ENCODE results near the gene MAGI2.

Gene MAGI2

DNA sequence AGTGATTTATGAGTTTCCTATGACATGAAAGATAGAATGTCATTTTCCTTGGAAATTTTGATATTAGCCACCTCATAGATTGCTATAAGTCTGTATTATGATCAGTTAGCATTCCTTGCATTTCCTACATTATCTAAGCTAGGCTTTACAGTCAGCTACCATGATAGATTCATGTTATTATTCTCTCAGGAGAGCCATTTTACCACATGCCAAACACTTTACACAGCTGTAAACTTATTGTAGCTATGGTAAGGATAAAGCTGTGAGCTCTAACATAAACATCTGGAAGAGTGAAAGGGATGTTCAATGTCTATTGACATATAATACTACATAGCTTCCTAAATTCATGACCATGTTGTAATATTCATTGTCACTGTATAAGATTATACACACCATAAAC is 1046.9 kb downstream of the MAGI2 start:
- Histone ChIP-seq H3K4ac (ENCODE audit: low read depth in 1 of 2, low read length in 2 of 2) (no peak overlapping the region), H3K23ac (ENCODE audit: low read length in 2 of 2) (no peak overlapping the region), H2AFZ (ENCODE audit: low read depth, low read length) (no peak overlapping the region), H3K4me3 (ENCODE audit: insufficient read depth in 1 of 2, low read depth in 1 of 2, low read length in 2 of 2) (no peak overlapping the region), H3K36me3 (ENCODE audit: control insufficient read depth in 1 of 2, insufficient read depth in 2 of 2, low read depth in 1 of 2, low read length in 2 of 2) (no peaks in the 10 kb centered on the region), H3K18ac (ENCODE audit: low read depth in 1 of 2, low read length in 2 of 2) (no peak overlapping the region), H3K14ac (ENCODE audit: low read length in 2 of 2) (no peak overlapping the region), H3K4me1 (ENCODE audit: control insufficient read depth, insufficient read depth, low read depth, low read length) (no peaks in the 10 kb centered on the region), H3K27ac (ENCODE audit: low read length, poor library complexity, severe bottlenecking) (no peak overlapping the region), H3K4me2 (ENCODE audit: low read length, poor library complexity, severe bottlenecking) (no peak overlapping the region), H3K9ac (ENCODE audit: low read length) (no peak overlapping the region), H3K79me1 (replicated peaks; ENCODE audit: low read length, poor library complexity, severe bottlenecking) (no peaks in the 10 kb centered on the region), H2BK12ac (ENCODE audit: low read length in 2 of 2) (no peak overlapping the region), H3K9me3 (ENCODE audit: control insufficient read depth, low read length) (no peaks in the 10 kb centered on the region), H2BK5ac (ENCODE audit: low read depth, low read length, poor library complexity, severe bottlenecking) (no peak overlapping the region), H2BK15ac (ENCODE audit: low read depth, poor library complexity, severe bottlenecking) (no peak overlapping the region), H4K8ac (ENCODE audit: low read length) (no peak overlapping the region), H2BK120ac (ENCODE audit: low read depth, low read length) (no peak overlapping the region), H4K91ac (ENCODE audit: low read length) (no peak overlapping the region), H3K27me3 (ENCODE audit: control insufficient read depth in 1 of 2, insufficient read depth in 1 of 2, low read length in 2 of 2) (no peaks in the 10 kb centered on the region), H2AK5ac (ENCODE audit: low read length, severe bottlenecking) (no peak overlapping the region)
- no peak for DNase-seq

DNA sequence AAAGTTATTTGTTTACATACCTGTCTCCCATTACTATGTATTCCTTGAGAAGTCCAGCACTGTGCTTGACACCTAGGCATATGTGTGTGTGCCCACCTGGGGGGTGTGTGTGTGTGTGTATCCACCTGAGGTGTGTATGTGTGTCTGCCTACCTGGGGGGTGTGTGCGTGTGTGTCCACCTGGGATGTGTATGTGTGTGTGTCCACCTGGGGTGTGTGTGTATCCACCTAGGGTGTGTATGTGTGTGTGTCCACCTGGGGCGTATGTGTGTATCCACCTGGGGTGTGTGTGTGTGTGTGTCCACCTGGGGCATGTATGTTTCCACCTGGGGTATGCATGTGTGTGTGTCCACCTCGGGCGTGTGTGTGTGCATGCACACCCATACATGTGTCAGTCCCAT is 1051.4 kb downstream of the MAGI2 start:
- no peaks in the 10 kb centered on the region for H3K79me1 ChIP-seq (replicated peaks; ENCODE audit: low read length, poor library complexity, severe bottlenecking)
- H2AFZ ChIP-seq (ENCODE audit: low read depth, low read length) = no peak overlapping the region
- H3K36me3 ChIP-seq (ENCODE audit: control insufficient read depth in 1 of 2, insufficient read depth in 2 of 2, low read depth in 1 of 2, low read length in 2 of 2) = no peaks in the 10 kb centered on the region
- no peak overlapping the region for H2BK12ac ChIP-seq (ENCODE audit: low read length in 2 of 2)
- no peak overlapping the region for H3K18ac ChIP-seq (ENCODE audit: low read depth in 1 of 2, low read length in 2 of 2)
- H3K14ac ChIP-seq (ENCODE audit: low read length in 2 of 2) = no peak overlapping the region
- no peak overlapping the region for H3K4ac ChIP-seq (ENCODE audit: low read depth in 1 of 2, low read length in 2 of 2)
- peak overlapping the region; percentile 54 for H4K8ac ChIP-seq (ENCODE audit: low read length)
- no peak overlapping the region for H2AK5ac ChIP-seq (ENCODE audit: low read length, severe bottlenecking)
- no peak overlapping the region for H3K4me2 ChIP-seq (ENCODE audit: low read length, poor library complexity, severe bottlenecking)
- no peaks in the 10 kb centered on the region for H3K27me3 ChIP-seq (ENCODE audit: control insufficient read depth in 1 of 2, insufficient read depth in 1 of 2, low read length in 2 of 2)
- no peak overlapping the region for H3K23ac ChIP-seq (ENCODE audit: low read length in 2 of 2)
- H3K9ac ChIP-seq (ENCODE audit: low read length) = no peak overlapping the region
- H2BK5ac ChIP-seq (ENCODE audit: low read depth, low read length, poor library complexity, severe bottlenecking) = no peak overlapping the region
- WGBS = 100% methylated on average over 1 of the region's 4 CpGs
- H3K27ac ChIP-seq (ENCODE audit: low read length, poor library complexity, severe bottlenecking) = no peak overlapping the region
- H2BK15ac ChIP-seq (ENCODE audit: low read depth, poor library complexity, severe bottlenecking) = no peak overlapping the region
- no peak overlapping the region for H2BK120ac ChIP-seq (ENCODE audit: low read depth, low read length)
- no peak for DNase-seq
- no peak overlapping the region for H3K4me3 ChIP-seq (ENCODE audit: insufficient read depth in 1 of 2, low read depth in 1 of 2, low read length in 2 of 2)
- no peaks in the 10 kb centered on the region for H3K9me3 ChIP-seq (ENCODE audit: control insufficient read depth, low read length)
- no peaks in the 10 kb centered on the region for H3K4me1 ChIP-seq (ENCODE audit: control insufficient read depth, insufficient read depth, low read depth, low read length)
- H4K91ac ChIP-seq (ENCODE audit: low read length) = peak overlapping the region; percentile 15

DNA sequence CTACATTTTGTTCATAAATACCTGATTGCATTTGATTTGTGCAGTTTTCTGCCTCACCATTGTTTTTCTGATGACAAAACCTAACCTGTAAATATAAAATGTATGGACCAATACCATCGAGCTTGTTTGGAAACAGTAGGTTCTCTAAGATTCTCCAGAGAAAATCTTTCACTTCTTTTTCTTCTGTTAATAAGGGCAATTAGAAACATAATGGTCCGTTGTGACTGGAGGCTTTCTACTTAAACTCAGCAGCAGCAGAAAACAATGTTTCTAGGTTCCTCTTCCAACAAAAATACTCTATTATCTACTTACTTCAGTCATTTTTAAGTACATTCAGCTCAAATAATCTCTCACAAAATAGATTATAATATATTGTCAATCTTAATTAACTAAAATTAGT is 1053.4 kb downstream of the MAGI2 start:
- no peaks in the 10 kb centered on the region for H3K4me1 ChIP-seq (ENCODE audit: control insufficient read depth, insufficient read depth, low read depth, low read length)
- no peak overlapping the region for H3K27ac ChIP-seq (ENCODE audit: low read length, poor library complexity, severe bottlenecking)
- H3K9ac ChIP-seq (ENCODE audit: low read length) = no peak overlapping the region
- no peak overlapping the region for H3K4me2 ChIP-seq (ENCODE audit: low read length, poor library complexity, severe bottlenecking)
- no peak overlapping the region for H4K91ac ChIP-seq (ENCODE audit: low read length)
- H3K4ac ChIP-seq (ENCODE audit: low read depth in 1 of 2, low read length in 2 of 2) = no peak overlapping the region
- no peak overlapping the region for H2BK12ac ChIP-seq (ENCODE audit: low read length in 2 of 2)
- H2BK5ac ChIP-seq (ENCODE audit: low read depth, low read length, poor library complexity, severe bottlenecking) = no peak overlapping the region
- no peaks in the 10 kb centered on the region for H3K9me3 ChIP-seq (ENCODE audit: control insufficient read depth, low read length)
- no peak overlapping the region for H2BK120ac ChIP-seq (ENCODE audit: low read depth, low read length)
- no peak overlapping the region for H2AFZ ChIP-seq (ENCODE audit: low read depth, low read length)
- H3K14ac ChIP-seq (ENCODE audit: low read length in 2 of 2) = no peak overlapping the region
- no peak overlapping the region for H2AK5ac ChIP-seq (ENCODE audit: low read length, severe bottlenecking)
- H3K27me3 ChIP-seq (ENCODE audit: control insufficient read depth in 1 of 2, insufficient read depth in 1 of 2, low read length in 2 of 2) = no peaks in the 10 kb centered on the region
- no peaks in the 10 kb centered on the region for H3K79me1 ChIP-seq (replicated peaks; ENCODE audit: low read length, poor library complexity, severe bottlenecking)
- no peak overlapping the region for H3K23ac ChIP-seq (ENCODE audit: low read length in 2 of 2)
- H3K4me3 ChIP-seq (ENCODE audit: insufficient read depth in 1 of 2, low read depth in 1 of 2, low read length in 2 of 2) = no peak overlapping the region
- no peak for DNase-seq
- H3K36me3 ChIP-seq (ENCODE audit: control insufficient read depth in 1 of 2, insufficient read depth in 2 of 2, low read depth in 1 of 2, low read length in 2 of 2) = no peaks in the 10 kb centered on the region
- no peak overlapping the region for H4K8ac ChIP-seq (ENCODE audit: low read length)
- no peak overlapping the region for H2BK15ac ChIP-seq (ENCODE audit: low read depth, poor library complexity, severe bottlenecking)
- no peak overlapping the region for H3K18ac ChIP-seq (ENCODE audit: low read depth in 1 of 2, low read length in 2 of 2)
- WGBS = 14% methylated on average over 1 of the region's 2 CpGs

DNA sequence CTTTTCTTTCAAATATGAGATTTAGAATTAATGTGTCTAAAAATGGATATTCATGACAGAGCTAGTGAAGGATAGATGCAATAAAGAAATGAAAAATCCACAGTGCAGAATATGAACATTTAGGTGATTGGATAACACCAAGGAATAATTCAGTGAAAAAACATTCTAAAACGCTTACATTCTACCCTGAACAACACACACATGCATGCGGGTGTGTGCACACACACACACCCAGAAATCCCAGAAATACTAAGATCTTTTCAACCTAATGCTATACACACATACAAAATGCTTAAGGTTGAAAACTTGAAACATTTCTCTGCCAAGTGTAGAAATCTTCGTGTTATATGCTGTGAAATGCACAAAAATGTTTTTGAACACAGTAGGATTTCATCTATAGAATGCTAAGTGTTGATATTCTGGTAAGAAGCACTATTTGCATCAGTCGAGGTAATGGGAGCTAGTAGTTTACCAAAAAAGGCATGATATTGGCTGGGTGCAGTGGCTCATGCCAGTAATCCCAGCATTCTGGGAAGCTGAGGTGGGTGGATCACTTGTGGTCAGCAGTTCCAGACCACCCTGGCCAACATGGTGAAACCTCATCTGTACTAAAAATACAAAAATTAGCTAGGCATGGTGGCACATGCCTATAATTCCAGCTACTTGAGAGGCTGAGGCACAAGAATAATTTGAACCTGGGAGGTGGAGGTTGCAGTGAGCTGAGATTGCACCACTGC is 1054.3 kb downstream of the MAGI2 start:
- no peaks in the 10 kb centered on the region for H3K79me1 ChIP-seq (replicated peaks; ENCODE audit: low read length, poor library complexity, severe bottlenecking)
- no peak overlapping the region for H3K9ac ChIP-seq (ENCODE audit: low read length)
- no peaks in the 10 kb centered on the region for H3K4me1 ChIP-seq (ENCODE audit: control insufficient read depth, insufficient read depth, low read depth, low read length)
- no peak overlapping the region for H2AFZ ChIP-seq (ENCODE audit: low read depth, low read length)
- no peak overlapping the region for H2AK5ac ChIP-seq (ENCODE audit: low read length, severe bottlenecking)
- no peak overlapping the region for H3K4me3 ChIP-seq (ENCODE audit: insufficient read depth in 1 of 2, low read depth in 1 of 2, low read length in 2 of 2)
- 85% methylated on average over 4 of the region's 4 CpGs for WGBS
- no peak for DNase-seq
- H3K9me3 ChIP-seq (ENCODE audit: control insufficient read depth, low read length) = no peaks in the 10 kb centered on the region
- no peak overlapping the region for H3K18ac ChIP-seq (ENCODE audit: low read depth in 1 of 2, low read length in 2 of 2)
- no peak overlapping the region for H2BK120ac ChIP-seq (ENCODE audit: low read depth, low read length)
- no peak overlapping the region for H4K8ac ChIP-seq (ENCODE audit: low read length)
- H2BK15ac ChIP-seq (ENCODE audit: low read depth, poor library complexity, severe bottlenecking) = no peak overlapping the region
- H2BK5ac ChIP-seq (ENCODE audit: low read depth, low read length, poor library complexity, severe bottlenecking) = no peak overlapping the region
- no peaks in the 10 kb centered on the region for H3K27me3 ChIP-seq (ENCODE audit: control insufficient read depth in 1 of 2, insufficient read depth in 1 of 2, low read length in 2 of 2)
- H2BK12ac ChIP-seq (ENCODE audit: low read length in 2 of 2) = no peak overlapping the region
- no peak overlapping the region for H3K14ac ChIP-seq (ENCODE audit: low read length in 2 of 2)
- no peak overlapping the region for H3K4me2 ChIP-seq (ENCODE audit: low read length, poor library complexity, severe bottlenecking)
- H3K4ac ChIP-seq (ENCODE audit: low read depth in 1 of 2, low read length in 2 of 2) = no peak overlapping the region
- no peaks in the 10 kb centered on the region for H3K36me3 ChIP-seq (ENCODE audit: control insufficient read depth in 1 of 2, insufficient read depth in 2 of 2, low read depth in 1 of 2, low read length in 2 of 2)
- no peak overlapping the region for H4K91ac ChIP-seq (ENCODE audit: low read length)
- H3K27ac ChIP-seq (ENCODE audit: low read length, poor library complexity, severe bottlenecking) = no peak overlapping the region
- H3K23ac ChIP-seq (ENCODE audit: low read length in 2 of 2) = no peak overlapping the region
